HG02678 (cell line): ENCODE data around the gene SELENOP.
"Not testable (repeated sequence)": the region's sequence is repeated elsewhere in the genome, so short reads cannot be mapped to it uniquely, and the experiment has no call there.

Experiments
- ATAC-seq: cut with Tn5 transposase; IDR thresholded peaks from one replicate; pipeline ENCODE4 v1.9.1; 2021; ENCODE audit warnings: mild to moderate bottlenecking, moderate library complexity; ENCODE audit not compliant: unreplicated experiment

Gene SELENOP

GRCh38 chr5:42826757-42827515 is 15.2 kb upstream of the SELENOP start:
- ATAC-seq, result no peak

- no peak for ATAC-seq
These were observed 13.9 kb upstream of the SELENOP start for GRCh38 chr5:42825422-42826148.

GRCh38 chr5:42824347-42824976 is 12.8 kb upstream of the SELENOP start:
- no peak for ATAC-seq

- ATAC-seq, result no peak
These were observed 10.9 kb upstream of the SELENOP start for GRCh38 chr5:42822548-42822947.

GRCh38 chr5:42819745-42820144 is 8.1 kb upstream of the SELENOP start:
- ATAC-seq, result no peak

- not testable (repeated sequence) for ATAC-seq
These were observed 4.9 kb upstream of the SELENOP start for GRCh38 chr5:42816546-42816945.

- ATAC-seq, result no peak
These were observed 1.8 kb upstream of the SELENOP start for GRCh38 chr5:42813533-42813932.

- ATAC-seq, result no peak
These were observed 928 bp upstream of the SELENOP start for GRCh38 chr5:42812620-42813019.

GRCh38 chr5:42810834-42811590 is 680 bp downstream of the SELENOP start:
- no peak for ATAC-seq

- ATAC-seq, result no peak
These were observed 2.6 kb downstream of the SELENOP start for GRCh38 chr5:42808888-42809611.

- ATAC-seq, result no peak
These were observed 3.8 kb downstream of the SELENOP start for GRCh38 chr5:42807722-42808447.

- ATAC-seq, result no peak
These were observed 4.9 kb downstream of the SELENOP start for GRCh38 chr5:42806701-42807262.

GRCh38 chr5:42806004-42806700 is 5.5 kb downstream of the SELENOP start:
- ATAC-seq, result no peak

- no peak for ATAC-seq
These were observed 6.9 kb downstream of the SELENOP start for GRCh38 chr5:42804717-42805339.

- no peak for ATAC-seq
These were observed 10.1 kb downstream of the SELENOP start for GRCh38 chr5:42801516-42802166.

GRCh38 chr5:42800748-42801330 is 10.9 kb downstream of the SELENOP start:
- ATAC-seq, result no peak

- ATAC-seq, result no peak
These were observed 12.0 kb downstream of the SELENOP start for GRCh38 chr5:42799668-42800114.

- ATAC-seq, result no peak
These were observed 12.5 kb downstream of the SELENOP start for GRCh38 chr5:42799241-42799608.
